Inflammatory macrophage treated with lipopolysaccharide for 1 hour (primary cell): ENCODE data around the gene DDX41.
"Not testable (repeated sequence)": the region's sequence is repeated elsewhere in the genome, so short reads cannot be mapped to it uniquely, and the experiment has no call there.

Source experiments
- DNase-seq, 2 donors: peaks; one replicate each; pipeline ENCODE4 v3.0.0-alpha.2; 2020 to 2022

Gene DDX41

DNA sequence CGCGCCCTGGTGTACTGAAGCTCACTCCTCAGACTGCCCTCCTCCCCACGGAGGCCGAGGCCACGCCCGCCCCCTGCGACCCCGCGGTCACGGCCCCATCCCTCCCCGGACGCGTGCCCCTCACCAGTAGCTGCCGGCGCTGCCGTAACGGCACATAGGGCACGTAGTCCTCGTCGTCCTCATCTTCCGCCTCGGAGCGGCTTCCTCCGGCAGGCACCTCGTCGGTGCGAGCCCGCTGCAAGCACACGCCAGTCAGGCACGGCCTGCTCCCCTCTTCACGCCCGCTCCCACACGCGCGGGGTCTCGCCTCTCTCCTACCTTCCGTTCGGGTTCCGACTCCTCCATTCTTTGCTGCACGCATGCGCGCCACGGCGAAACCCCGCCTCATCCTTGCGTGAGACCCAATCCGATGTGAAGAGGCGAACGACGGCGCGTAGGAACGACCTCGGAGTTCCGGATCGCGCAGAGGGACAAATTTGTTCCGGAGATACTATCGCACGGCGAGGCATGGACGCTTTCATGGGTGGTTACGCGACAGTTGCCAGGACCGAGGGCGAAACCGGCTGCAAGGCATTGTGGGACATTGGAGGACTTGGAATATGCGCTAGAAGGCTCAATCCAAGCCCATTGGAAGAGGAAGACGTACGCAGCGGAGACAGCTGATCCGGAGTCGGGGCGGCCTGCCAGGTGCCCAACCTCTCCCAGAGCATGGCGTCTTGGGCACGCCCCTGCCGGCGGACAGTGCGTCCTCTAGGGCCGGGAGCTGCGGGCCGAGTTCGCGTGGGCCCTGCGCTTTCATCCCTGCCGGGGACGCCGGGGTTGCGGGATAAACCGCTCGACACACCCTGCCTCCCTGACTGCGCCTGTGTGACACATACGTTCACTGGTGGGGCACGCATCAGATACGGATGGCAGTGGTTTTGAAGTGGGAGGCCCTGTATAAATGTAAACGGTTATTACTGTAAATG is at the start of gene DDX41:
TSS of gene DDX41 (minus strand) at position 361 of the 968 bp plus-strand sequence. CDS start at position 345, 16 bp downstream.
- peak; percentile 98 for DNase-seq

DNA sequence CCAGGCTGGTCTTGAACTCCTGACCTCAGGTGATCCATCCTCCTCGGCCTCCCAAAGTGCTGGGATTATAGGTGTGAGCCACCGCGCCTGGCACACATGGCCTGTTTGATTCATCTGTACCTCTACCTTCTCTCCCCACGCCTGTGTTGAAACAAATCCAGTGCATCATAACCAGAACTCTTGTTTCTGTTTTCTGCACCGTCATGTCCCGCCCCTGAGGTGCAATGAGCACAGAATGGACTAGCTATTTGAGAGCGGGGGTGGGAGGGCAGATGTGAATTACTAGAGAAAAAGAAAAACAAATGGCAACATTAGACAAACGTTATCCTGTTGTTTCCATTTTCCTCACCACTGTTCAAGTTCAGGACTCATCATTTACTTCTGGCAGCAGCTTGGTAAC is 48.3 kb upstream of the DDX41 start:
- DNase-seq: no peak

DNA sequence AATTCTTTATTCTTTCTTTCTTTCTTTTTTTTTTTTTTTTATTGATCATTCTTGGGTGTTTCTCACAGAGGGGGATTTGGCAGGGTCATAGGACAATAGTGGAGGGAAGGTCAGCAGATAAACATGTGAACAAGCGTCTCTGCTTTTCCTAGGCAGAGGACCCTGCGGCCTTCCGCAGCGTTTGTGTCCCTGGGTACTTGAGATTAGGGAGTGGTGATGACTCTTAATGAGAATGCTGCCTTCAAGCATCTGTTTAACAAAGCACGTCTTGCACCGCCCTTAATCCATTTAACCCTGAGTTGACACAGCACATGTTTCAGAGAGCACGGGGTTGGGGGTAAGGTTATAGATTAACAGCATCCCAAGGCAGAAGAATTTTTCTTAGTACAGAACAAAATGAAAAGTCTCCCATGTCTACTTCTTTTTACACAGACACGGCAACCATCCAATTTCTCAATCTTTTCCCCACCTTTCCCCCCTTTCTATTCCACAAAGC is 42.7 kb upstream of the DDX41 start:
- not testable (repeated sequence) for DNase-seq

DNA sequence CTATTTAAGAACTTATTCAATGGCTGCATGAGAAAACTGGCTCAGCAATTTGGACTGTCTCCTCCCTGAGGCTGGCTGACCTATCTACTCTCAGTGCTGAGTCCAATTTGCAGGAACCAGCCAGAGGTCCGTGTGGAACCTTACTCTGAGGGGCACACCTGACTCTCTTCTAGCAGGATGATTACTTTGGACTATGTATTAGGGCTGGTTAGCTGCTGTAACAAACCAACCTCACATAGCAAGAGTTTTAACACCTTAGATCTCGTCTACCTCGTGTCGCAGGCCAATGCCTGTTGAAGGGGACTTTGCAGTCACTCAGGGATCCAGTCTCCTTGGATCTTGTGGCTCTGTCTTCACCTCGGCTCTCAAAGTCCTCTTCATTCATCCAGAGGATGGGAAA is 41.0 kb upstream of the DDX41 start:
- no peak for DNase-seq

DNA sequence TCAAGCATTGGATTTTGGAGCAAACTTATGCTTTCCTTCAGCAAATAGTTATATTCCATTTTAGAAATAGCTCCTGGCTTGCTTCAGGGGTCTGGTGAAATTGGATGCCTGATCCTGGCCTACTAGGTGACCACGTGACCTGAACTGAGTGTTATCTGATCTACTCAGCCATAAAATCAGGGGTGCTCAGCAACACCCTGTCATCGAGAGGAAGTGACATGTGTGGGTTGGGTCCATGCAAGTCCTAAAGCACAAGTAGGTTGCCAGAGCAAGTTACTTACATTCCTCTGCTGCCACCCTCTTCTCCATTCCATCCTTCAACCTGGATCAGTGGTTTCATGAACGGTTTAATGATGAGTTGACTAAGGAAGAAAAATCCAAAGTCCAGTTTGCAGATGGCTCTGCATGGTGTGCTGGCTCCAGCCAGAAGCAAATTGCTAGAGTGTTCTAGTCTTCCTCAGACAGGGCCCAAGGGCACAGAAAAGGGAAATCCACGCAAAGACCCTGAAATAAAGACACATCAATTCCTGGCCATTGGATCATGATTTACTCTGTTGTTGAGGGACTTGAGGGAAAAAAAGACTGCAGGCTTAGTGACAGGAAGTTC is 40.4 kb upstream of the DDX41 start:
- peak in 1 of 2 donors; percentile 26 for DNase-seq

DNA sequence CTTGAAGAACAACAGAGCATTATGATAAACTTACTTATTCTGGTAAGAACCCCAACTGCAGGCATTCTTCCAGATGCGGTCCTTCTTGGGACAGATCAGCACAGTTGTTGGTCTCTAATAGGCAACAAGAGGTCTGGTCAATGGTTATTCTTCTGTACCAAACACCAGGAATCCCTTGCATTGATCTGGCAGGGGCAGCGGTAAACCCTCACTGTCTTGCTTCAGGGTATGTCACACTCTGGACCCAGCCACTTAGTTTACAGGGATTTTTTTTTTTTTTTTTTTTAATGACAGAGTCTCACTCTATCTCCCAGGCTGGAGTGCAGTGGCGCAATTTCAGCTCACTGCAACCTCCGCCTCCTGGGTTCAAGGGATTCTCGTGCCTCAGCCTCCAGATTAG is 38.9 kb upstream of the DDX41 start:
- no peak for DNase-seq

DNA sequence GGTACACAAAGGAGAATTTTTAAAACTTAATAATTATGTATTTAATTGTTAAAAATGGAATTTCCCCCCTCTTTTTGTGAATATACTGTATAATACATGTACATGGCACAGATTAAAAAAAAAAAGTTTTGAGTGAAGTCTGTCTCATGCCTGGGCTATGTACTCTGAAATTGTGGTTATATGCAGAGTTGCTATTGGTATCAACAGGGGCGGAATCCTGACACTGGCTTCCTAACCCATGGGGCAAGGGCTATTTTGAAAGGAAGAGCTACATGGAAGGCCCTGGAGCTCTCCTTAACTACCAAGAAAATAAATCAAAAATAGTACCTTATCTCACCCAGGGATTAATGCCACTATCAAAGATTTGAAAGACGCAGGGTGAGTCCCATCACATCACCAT is 38.5 kb upstream of the DDX41 start:
- DNase-seq: no peak

DNA sequence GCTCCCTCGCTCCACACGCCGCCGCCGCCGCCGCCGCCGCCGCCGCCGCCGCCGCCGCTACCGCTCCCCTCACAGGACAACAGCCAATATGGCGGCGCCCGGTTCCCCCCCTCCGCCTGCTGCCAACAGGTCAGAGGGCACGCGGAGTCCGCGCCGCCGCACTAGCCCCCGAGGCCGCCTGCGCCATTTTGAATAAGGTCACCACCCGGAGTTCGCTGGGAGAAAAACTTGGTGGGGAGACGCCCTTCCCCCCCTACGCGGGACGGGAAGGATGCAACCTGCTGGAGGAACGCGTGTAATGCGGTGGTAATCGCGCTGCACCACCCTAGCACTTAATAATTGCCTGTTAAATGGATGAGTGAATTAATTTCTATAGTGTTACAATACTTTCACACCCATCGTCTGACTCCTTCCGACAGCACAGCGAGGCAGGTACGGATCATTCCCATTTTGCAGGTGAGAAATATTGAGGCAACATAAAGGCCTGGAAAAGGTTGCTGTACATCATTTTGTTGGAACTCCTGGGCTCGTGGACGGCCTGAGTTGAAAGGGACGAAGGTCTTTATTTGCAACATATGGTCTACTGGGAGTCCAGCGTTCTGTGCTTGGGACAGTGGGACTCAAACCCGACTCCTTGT is 37.8 kb upstream of the DDX41 start, which contains the start of gene FAM193B:
TSS of gene FAM193B (minus strand) at position 90 of the 638 bp plus-strand sequence. CDS start 105 bp downstream, outside the sequence.
- peak; percentile 86 to 97 for DNase-seq

DNA sequence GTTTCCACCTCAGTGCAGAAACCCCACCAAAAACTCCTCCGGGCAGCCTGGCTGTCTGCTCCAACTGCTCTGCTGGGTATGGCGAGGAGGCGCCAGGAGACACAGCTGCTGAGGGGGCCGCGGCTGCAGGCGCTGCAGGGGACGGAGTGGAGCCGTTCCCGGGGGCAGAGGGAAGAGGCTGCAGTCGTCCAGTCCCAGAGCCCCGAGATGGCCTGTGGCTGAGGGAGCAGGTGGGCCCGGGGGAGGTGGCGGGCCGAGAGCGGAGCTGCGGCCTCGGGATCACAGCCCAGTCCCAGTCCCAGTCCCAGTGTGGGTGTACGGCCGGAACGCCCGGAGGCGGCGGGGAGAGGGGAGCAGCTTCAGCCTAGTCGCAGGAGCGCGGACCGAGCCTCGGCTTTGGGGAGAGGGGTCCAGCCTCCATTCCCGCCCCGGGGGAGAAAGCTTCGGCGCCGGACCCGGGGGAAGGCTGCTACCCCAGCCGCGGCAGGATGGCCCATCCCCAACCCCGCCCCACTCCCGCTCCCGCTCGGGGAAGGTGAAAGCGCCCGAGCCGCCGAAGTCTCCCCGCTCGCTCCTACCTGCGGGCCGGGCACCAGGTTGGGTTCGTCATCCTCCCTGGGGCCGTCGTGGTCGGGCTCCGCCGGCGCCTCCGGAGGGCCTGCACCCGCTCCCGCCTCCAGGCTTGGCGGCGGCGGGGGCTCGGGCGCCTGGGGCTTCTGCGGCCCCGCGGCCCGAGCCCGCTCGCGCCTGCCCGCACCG is 37.1 kb upstream of the DDX41 start:
- DNase-seq: peak in 1 of 2 donors; percentile 13

DNA sequence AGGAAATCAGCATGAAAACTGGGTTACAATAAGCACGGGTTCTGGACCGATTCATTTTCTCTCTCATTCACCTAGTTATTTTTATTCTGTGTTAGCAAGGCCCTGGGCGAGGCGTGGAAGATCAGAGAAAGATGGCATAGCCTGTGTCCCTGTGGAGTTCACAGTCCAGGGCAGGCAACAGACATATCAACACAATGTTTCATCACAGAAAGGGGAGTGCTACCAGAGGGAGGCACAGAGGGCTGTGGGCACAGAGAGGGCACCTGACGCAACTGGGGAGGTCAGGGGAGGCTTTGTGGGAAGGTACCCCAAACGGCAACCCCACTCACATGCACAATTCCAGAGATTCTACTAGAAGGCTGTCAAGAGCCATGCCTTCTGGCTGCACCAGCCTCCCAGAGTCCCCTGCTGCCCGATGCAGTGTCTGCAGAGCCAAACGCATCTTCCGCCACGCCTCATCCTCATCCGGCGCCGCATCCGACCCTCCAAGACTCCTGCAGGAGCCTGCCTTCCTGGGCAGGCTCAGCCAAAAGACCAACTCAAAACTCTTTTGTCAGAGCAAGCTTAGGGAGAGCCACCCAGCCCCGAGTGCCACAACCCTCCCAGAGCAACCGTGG is 36.2 kb upstream of the DDX41 start:
- DNase-seq: no peak

DNA sequence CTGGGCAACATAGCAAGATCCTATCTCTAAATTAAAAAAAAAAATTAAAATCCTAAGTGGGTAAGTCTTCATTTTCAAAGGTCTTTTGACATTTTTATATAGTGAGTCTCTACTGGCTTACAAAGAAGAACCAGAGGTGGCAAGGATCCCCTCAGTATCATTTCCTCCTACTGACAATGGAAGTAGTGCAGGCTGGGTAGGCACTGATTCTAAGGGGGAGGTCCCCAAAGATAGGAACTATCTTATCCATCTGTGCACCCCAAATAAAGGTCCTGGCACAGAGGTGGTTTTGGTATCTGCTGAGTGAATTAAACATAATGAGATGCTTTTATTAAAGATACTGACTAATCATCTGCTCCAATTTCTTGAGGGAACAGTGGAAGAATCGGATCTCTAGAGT is 33.4 kb upstream of the DDX41 start:
- DNase-seq: no peak

DNA sequence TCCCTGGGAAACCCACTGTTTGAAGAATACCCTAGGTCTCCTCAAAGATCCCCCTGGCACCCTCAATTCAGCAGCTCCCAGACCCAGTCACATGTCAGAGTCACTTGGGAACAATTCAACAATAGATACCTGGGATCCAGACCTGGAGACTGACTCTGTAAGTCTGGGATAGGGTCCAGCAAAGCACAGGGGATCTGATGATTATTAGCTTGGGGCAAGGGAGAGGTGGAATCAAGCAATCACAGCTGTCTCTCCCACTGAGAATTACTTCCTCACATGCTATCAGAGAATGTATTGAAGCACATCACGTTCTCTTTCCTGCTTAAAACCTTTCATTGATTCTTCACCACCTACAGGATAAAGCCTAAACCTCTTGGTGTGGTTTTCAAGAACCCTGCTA is 31.7 kb upstream of the DDX41 start:
- no peak for DNase-seq

DNA sequence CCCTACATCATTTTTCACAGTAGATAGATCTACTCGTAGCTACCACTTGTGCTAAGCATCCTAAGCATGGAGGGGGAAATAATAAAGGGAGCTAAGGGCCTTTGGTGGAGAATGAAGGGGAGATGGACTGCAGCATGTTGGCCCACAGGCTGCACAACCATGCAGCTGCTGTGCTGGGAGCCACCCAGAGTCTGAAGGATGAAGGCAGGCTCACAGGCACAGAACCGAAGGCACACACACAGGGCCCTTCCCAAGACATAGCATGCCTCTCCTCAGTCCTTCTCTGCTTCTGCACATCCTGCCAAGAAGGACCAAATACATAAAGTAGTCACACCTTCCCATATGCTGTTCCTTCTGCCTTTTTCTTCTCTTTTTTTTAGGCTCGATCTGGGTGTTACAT is 31.0 kb upstream of the DDX41 start:
- no peak for DNase-seq

DNA sequence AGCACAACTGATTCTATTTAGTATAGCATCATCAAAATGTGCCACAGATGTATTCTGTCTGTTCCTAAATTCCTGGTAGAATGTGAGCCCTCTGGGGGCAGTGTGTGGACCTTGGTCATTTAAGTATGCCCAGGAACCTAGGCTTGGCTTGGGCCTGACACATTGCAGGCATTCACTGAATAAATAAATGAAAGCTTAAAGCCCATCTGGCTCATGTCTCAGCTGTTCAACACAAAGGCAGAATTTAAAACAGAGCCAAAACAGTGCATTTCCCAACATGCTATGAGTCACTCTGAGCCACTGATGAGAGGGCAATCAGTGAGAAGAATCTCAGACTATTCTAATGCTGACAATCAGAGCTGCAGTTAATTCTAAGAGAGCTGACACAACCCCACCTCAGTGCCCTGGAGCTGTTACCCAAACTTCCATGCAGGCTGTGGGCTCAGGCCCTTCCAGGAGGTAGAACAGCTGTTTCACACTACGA is 29.5 kb upstream of the DDX41 start:
- DNase-seq: peak; percentile 71 to 83

DNA sequence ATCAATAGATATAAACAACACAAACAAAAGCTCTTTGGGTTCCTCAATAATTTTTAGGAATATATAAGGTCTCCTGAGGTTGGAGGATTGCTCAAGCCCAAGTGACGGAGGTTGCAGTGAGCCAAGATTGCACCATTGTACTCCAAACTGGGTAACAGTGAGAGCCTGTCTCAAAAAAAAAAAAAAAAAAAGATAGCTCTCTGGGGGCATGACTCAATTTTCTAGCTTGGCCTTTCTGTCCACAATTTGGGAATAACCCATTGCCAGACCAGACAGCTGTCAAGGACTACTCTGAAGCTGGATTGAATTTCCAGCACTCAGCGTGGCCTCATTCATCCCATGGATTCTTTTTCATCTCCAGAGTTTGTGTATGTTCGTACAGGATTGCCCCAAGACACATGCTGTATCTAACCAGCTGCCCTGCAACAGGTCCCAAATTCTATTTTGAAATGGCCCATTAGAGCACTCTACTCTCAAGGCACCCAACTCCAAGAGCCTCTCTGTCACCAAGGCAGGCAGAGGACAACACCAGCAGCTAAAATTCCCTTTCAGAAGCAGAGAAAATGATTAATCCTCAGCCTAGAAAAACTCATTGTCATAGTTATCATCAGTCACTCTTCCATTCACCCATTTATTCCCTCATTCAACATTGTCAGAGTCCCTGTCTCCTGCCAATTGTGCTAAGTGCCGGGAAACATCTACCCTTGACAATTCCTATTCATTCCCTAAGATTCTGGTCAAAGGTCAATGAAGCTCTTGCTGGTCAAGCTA is 28.9 kb upstream of the DDX41 start:
- DNase-seq: peak; percentile 87 to 92

DNA sequence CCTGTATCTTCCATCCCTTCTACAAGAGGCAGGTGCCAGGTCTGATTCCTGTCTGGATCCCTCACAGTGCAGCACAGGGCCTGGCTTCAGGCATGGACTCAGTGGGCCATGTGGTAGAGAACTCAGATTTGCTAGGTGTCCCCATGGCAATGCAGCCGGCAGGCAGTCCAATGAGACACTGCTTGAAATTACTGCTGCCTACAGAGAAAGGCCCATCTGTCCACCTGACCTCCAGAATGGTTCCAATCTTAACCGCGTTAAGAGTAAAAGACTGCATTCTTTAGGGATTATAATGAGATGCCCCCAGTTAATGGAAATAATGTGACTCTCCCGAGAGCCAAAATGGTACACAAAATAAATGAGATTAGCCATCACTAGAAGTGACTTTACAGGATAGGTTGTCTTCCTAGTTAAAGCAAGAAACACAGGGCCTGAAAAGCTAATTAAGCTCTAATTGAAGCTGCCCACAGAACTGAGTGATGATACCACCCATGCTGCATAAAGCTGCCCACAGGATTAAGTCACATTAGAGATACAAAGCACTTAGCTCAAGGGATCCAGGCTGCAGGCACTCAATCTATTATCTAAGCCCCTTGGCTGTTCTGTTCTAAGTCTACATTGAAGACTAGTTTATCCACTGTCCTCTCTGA is 26.2 kb upstream of the DDX41 start:
- DNase-seq: no peak

DNA sequence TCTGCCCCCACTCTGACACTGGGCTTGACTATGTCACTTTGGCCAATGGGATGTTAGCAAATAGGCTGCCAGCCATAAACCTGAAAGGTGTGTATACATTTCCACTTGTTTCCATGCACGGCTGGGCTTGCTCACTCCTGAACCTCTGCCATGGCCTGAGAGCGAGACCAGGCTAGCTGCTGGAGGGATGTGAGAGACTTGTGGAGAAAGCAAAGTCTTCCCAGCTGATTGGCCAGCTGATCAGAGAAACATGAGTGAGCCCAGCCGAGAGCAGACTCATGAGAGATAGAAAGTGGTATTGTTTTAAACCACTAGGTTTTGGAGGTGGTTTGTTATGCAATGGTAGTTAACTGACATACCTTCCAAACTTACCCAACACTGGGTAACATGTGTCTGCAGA is 23.7 kb upstream of the DDX41 start:
- DNase-seq: no peak

DNA sequence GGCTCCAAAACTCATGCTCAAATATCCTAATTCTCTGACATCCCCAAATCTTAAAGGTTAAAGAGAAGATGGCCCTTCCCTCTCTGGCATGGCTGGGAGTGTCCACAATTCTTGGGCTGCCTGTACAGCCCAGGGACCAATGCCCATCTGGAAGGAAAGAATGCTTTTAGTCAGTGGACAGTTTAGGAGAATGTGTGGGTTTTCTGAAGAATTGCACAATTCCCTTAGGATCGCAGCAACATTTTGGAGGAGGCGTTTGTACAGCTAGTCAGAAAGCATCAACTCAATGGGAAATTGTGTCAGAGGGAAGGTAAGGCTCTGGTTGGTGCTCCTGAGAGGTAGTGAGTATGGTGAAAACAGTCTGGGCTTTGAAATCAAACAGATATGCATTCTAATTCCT is 22.6 kb upstream of the DDX41 start:
- DNase-seq: peak in 1 of 2 donors; percentile 45

DNA sequence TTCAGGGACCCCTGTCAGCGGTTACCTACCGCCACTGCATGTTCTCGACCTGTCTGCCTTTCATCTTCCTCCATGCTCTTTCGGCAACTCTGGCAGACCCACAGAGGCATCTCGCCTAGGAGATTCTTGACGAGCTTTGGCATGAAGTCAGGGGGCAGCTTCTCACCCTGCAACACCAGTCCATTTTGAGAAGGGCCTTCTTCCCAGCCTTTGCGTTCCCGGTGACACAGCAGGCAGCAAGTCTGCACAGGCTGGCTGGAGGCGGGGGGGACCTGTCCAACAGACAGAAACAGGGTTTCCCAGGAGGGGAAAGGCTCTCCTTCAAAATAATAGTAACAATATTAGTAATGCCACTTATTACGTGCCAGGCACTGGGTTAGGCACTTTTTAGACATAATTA is 22.1 kb upstream of the DDX41 start:
- DNase-seq: no peak
